K562 (cell line): ENCODE results near the gene ATP6V0D1. TPM values are rescaled to one million over a fixed set of nuclear protein-coding genes. Genes with fewer than 3 reads are reported as not detected.

Experiments used
- DACH1 ChIP-seq: fragments of 450-650 bp; IDR thresholded peaks from 2 replicates; pipeline ENCODE4 v1.6.1; 2018; ENCODE audit not compliant: partially characterized antibody
- FOXJ2 ChIP-seq: fragments of 200-800 bp; sonication (Bioruptor generic); IDR thresholded peaks from 2 replicates; pipeline ENCODE4 v1.6.1; 2016; ENCODE audit warnings: missing genetic modification characterization, missing compliant biosample characterization
- GTF3C2 ChIP-seq: IDR thresholded peaks from 3 replicates; pipeline ENCODE4 v1.6.1; 2011; ENCODE audit warnings: borderline replicate concordance, mild to moderate bottlenecking, moderate library complexity; ENCODE audit not compliant: insufficient read length; ENCODE audit errors: extremely low read depth
- HNRNPLL ChIP-seq: fragments of 200-400 bp; formaldehyde crosslinking; IDR thresholded peaks from 2 replicates; pipeline ENCODE4 v1.6.1; 2017; ENCODE audit warnings: low read length, low read depth, mild to moderate bottlenecking; ENCODE audit not compliant: poor library complexity, severe bottlenecking
- IRF1 ChIP-seq: sonication (generic); formaldehyde crosslinking; IDR thresholded peaks from 2 replicates; pipeline ENCODE4 v1.8.0; 2022; ENCODE audit warnings: missing genetic modification reagents, mild to moderate bottlenecking, borderline replicate concordance
- NKRF ChIP-seq: fragments of 450-650 bp; IDR thresholded peaks from 2 replicates; pipeline ENCODE4 v1.6.1; 2016; ENCODE audit warnings: borderline replicate concordance
- OTX1 ChIP-seq: fragments of 450-650 bp; formaldehyde crosslinking; IDR thresholded peaks from 2 replicates; pipeline ENCODE4 v1.4.0; 2022; ENCODE audit warnings: mild to moderate bottlenecking
- POLR2A ChIP-seq: fragments of 450-650 bp; conservative IDR thresholded peaks from 2 replicates; pipeline ENCODE4 v1.6.1; 2016
- TAF1 ChIP-seq: IDR thresholded peaks from 2 replicates; pipeline ENCODE4 v1.6.1; 2011; ENCODE audit warnings: mild to moderate bottlenecking, low read length, moderate library complexity; ENCODE audit not compliant: insufficient read depth, control insufficient read depth, severe bottlenecking; ENCODE audit errors: extremely low read depth
- TBL1XR1 ChIP-seq, 2 experiments: IDR thresholded peaks; 2 replicates each; pipeline ENCODE4 v1.6.1; 2012; ENCODE audit warnings: improper control_type of control experiment in 2 of 2, low read length in 2 of 2, mild to moderate bottlenecking in 1 of 2
- ZC3H11A ChIP-seq: IDR thresholded peaks from 2 replicates; pipeline ENCODE4 v1.6.1; 2012; ENCODE audit warnings: low read depth, low read length, improper control_type of control experiment
- ZEB2 ChIP-seq: fragments of 450-650 bp; IDR thresholded peaks from 2 replicates; pipeline ENCODE4 v1.6.1; 2016
- ZNF511 ChIP-seq: sonication (generic); formaldehyde crosslinking; IDR thresholded peaks from 2 replicates; pipeline ENCODE4 v1.8.0; 2022; ENCODE audit warnings: mild to moderate bottlenecking, missing genetic modification reagents
- polyA plus RNA-seq, 8 experiments: library from polyadenylated mRNA; depleted of rRNA in 4 of 8; stranded (reverse) in 5 of 8; unstranded in 3 of 8; fragments of >200 nt; fragmentation: Nextera tagmentation in 2 of 8; fragmentation: Illumina TruSeq in 1 of 8; extraction: Ambion mirVana in 2 of 8; extraction: Trizol in 1 of 8; gene quantifications; 2 replicates each; pipeline versions ENCODE4 v1.2.1 to v1.2.3, GENCODE V29; 2011 to 2014; ENCODE audit warnings: inconsistent platforms in 1 of 8, missing spikeins in 1 of 8
- total RNA-seq, 7 experiments: library from RNA; depleted of rRNA in 6 of 7; stranded (reverse); fragments of >200 nt in 6 of 7; fragmentation: Illumina TruSeq in 2 of 7; extraction: Trizol in 2 of 7; gene quantifications; 2 replicates each; pipeline versions ENCODE4 v1.2.1 to v1.2.3, GENCODE V29; 2011 to 2021; ENCODE audit warnings: low replicate concordance in 1 of 7
- TF ChIP-seq, protein P1 (sequence below): fragments of 250-450 bp; sonication (Bioruptor Pico); IDR thresholded peaks from 2 replicates; pipeline ENCODE4 v1.8.0; 2022; ENCODE audit warnings: moderate library complexity, mild to moderate bottlenecking, inconsistent platforms
- TF ChIP-seq, protein P2 (sequence below): sonication (generic); formaldehyde crosslinking; IDR thresholded peaks from 2 replicates; pipeline ENCODE4 v1.5.0; 2020; ENCODE audit warnings: missing genetic modification reagents
- TF ChIP-seq, protein P3 (sequence below): sonication (generic); formaldehyde crosslinking; IDR thresholded peaks from 2 replicates; pipeline ENCODE4 v1.8.0; 2022; ENCODE audit warnings: mild to moderate bottlenecking, missing genetic modification reagents

ATP6V0D1 gene
- total and polyA plus RNA-seq, 9 of the 15 experiments (the other 6 are each of a cell fraction or from before 2014, with no cell fraction given), result 23.2 to 69.7 (median 45.6) TPM

DNA sequence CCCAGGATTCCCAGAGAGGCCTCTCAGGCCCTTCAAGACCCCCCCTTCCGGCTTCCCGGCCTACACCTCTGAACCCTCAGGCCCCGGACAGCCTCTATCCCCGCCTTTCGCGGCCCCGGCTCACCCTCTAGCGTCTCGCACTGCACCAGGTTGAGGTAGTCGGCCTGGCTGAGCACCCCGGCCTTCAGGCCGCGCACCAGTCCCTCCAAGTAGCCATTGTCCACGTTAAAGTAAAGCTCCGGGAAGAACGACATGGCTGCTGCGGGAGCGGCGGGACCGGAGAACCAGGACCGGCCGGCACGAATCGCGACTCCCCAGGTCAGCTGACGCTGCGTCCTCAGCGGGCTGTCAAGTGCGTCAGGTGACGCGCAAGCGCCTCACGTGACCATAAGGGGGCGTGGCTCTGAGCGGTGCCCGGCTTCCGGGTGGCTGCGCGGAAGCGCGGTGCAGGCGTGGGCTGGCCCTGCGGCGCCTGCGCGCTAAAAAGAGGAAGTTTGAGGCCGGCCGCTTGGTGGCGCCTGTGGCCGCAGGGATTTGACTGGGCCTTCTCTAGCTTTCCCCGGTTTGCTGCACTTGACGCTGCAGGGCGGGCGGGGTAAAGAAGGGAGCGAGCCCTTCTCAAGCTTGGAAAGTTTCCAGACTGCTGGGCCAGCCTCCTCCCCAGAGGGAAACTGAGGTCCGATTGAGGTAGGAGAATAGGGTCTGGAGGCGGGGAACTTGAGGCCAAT lies at the start of gene ATP6V0D1 (continued):
- no peak; the same call in none of the 2 replicates for TF ChIP-seq ZNF511 (CRISPR knock-in tag)
- TF ChIP-seq ZC3H11A, result no peak
- TF ChIP-seq FOXJ2 (tag), result peak; percentile 89
- TF ChIP-seq TAF1, result peak; percentile 69
- TF ChIP-seq DACH1, result peak; percentile 91
- peak; percentile 99 for TF ChIP-seq NKRF
- TF ChIP-seq POLR2A, result peak; percentile 76
- peak; percentile 72; the same call in 1 of the 2 replicates for TF ChIP-seq OTX1 (CRISPR knock-in tag)
- TF ChIP-seq, protein P1, sequence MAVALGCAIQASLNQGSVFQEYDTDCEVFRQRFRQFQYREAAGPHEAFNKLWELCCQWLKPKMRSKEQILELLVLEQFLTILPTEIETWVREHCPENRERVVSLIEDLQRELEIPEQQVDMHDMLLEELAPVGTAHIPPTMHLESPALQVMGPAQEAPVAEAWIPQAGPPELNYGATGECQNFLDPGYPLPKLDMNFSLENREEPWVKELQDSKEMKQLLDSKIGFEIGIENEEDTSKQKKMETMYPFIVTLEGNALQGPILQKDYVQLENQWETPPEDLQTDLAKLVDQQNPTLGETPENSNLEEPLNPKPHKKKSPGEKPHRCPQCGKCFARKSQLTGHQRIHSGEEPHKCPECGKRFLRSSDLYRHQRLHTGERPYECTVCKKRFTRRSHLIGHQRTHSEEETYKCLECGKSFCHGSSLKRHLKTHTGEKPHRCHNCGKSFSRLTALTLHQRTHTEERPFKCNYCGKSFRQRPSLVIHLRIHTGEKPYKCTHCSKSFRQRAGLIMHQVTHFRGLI (CRISPR knock-in tag), result no peak
- 0 out of 2 replicates have a peak, but pooled peaks have one; percentile 59 for TF ChIP-seq ZEB2
- TF ChIP-seq GTF3C2, result no peak
- TF ChIP-seq, protein P2, sequence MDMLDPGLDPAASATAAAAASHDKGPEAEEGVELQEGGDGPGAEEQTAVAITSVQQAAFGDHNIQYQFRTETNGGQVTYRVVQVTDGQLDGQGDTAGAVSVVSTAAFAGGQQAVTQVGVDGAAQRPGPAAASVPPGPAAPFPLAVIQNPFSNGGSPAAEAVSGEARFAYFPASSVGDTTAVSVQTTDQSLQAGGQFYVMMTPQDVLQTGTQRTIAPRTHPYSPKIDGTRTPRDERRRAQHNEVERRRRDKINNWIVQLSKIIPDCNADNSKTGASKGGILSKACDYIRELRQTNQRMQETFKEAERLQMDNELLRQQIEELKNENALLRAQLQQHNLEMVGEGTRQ, result peak; percentile 100
- TF ChIP-seq HNRNPLL, result peak; percentile 19
- TF ChIP-seq IRF1 (CRISPR knock-in tag), result no peak
- peak in 1 of 2 experiments; percentile 50; a peak in 1 of 4 replicates for TF ChIP-seq TBL1XR1 (IDR thresholded peaks at IDR 0.05; ENCODE audit: low read length in 2 of 2)
- TF ChIP-seq, protein P3, sequence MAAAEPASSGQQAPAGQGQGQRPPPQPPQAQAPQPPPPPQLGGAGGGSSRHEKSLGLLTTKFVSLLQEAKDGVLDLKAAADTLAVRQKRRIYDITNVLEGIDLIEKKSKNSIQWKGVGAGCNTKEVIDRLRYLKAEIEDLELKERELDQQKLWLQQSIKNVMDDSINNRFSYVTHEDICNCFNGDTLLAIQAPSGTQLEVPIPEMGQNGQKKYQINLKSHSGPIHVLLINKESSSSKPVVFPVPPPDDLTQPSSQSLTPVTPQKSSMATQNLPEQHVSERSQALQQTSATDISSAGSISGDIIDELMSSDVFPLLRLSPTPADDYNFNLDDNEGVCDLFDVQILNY, result peak; percentile 70; the same call in 1 of the 2 replicates
